Pericardium fibroblast (primary cell): ENCODE data around the gene FSTL3. TPM values are rescaled to one million over a fixed set of nuclear protein-coding genes. Genes with fewer than 3 reads are reported as not detected.

Source experiments
- total RNA-seq: library from RNA; depleted of rRNA; stranded (reverse); fragments of >200 nt; gene quantifications from 2 replicates; pipeline ENCODE4 v1.2.3, GENCODE V29; 2015

FSTL3 gene
- 280 and 441 TPM in 2 replicates for total RNA-seq

DNA sequence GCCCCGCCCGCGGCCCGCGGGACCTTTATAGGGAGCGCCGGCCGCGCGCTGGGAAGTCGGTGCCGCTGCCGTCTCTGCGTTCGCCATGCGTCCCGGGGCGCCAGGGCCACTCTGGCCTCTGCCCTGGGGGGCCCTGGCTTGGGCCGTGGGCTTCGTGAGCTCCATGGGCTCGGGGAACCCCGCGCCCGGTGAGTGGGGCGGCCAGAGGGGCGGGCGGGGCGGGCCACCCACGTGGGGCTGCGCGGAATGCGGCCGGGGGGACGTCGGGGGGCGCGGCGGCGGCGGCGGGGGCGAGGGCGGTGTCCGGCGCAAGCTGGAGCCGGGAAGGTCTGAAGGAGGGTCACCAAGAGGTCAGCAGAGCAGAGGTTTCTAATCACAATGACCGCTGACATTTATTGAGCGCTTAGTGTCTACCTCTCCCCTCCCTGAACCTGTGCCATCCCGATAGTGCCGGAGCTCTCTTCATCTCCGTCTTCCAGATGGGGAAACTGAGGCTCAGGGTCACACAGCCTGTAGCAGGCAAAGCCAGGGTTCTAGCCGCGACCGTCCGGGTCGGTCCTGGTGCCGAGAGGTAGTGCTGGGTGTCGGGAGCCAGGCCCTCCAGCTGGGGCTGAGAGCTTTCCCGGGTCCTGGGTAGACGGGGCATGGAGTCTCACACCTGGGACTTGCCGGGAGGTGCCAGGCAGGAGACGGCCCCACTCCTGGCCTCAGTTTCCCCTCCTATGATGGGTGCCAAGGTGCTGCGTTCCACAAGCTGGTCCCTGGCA lies at the start of gene FSTL3:
TSS of gene FSTL3 (plus strand) at position 54 of the 767 bp plus-strand sequence. CDS start at position 86, 32 bp downstream.

DNA sequence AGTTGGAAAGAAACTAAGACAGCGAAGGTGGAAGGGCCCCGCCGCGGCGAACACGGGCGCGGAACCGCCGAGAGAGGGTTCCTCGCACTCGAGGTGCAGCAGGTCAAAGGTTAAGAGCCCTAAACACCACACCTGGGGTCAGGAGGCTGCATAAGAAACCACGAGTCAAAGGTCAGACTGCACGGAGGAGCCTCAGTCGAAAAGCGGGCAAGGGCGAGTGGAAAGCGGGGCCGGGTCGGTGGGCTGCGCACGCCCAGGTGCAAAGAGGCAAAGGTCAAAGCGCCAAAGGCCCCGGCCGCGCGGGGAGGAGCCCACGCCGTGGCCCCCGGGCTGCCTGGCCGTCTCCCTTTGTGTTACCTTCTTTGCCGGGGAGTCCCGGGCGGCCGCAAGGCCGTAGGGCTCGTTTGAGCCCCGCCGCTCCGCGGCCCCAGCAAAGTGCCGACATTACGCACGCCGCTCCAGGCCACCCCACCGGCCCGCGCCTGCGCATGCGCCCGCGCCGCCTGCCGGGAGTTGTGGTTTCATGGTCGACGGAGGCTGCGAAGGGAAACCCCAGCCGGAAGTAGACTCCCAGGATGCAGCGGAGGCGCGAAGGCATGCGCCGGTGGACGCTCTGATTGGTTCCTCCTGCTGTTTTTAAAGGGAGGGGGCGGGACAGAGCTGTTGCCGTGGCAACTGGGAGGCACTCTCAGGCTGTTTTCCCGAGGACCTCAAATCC lies 43.0 kb upstream of the FSTL3 start, which contains the start of gene POLRMT:
TSS of gene POLRMT (minus strand) at position 470 of the 718 bp plus-strand sequence. CDS start at position 445, 25 bp downstream.

DNA sequence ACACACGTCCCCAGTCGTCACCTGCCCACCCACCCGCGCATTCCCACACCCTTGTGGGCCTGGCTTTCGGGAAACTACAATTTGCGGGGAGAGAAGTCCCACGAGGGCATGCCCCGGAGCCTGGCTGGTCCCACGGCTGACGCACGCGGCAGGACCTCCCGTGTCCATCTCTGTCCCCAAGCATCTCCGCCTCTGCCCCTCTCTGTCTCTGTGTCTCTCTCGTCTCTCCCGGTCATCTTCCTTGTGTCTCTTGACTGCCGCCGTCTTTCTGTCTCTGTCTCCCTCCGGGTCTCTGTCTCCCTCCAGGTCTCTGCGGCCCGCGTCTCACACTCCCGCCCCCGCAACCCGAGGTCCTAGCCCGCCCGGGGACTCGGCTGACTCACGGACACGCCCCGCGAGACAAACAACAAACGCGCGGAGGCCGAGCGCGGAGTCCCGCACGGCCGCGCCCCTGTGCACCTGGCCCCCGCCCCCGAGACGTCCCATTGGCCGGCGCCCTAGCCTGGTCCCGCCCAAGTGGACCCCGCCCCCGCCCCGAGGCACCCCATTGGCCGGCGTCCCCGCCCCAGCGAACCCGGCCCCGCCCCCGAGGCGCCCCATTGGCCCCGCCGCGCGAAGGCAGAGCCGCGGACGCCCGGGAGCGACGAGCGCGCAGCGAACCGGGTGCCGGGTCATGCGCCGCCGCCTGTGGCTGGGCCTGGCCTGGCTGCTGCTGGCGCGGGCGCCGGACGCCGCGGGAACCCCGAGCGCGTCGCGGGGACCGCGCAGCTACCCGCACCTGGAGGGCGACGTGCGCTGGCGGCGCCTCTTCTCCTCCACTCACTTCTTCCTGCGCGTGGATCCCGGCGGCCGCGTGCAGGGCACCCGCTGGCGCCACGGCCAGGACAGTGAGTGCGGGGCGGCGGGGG lies 36.7 kb upstream of the FSTL3 start, which contains the start of gene FGF22:
TSS of gene FGF22 (plus strand) at position 627 of the 908 bp plus-strand sequence. CDS start at position 674, 47 bp downstream.

DNA sequence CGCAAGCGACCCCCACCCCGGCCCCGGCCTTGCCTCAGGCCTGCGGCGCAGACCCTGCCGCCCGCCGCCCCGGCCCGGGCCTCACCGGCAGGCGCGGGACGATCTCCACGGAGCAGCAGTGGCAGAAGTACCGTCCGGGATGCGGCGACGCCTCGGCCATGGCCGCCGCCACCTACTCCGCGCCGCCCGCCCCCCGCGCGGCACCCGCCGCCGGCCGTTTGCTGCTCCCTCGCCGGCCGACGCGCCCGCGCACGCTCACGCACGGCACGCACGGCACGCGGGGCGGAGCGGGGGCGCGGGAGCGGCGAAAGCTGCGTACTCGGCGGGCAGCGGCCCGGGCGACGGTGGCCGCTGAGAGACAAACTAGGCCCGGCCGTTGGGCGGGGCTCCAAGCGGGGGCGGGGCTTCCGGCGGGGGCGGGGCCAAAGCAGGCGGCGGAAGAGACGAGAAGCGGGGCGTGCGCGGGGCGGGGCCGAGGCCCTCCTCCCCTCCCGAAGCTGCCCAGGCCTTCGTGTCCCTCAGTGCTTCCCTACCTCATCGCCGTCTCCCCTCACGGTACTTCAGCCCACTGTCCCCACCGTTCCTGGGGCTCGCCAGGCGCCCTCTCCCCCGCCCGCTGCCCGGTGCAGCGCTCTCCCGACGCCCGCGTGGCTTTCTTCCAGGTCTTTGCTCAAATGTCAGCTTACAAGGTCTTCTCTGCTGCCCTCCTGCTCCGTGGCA lies 13.1 kb upstream of the FSTL3 start, which contains the start of gene RNF126:
TSS of gene RNF126 (minus strand) at position 253 of the 720 bp plus-strand sequence. CDS start at position 160, 93 bp downstream.

DNA sequence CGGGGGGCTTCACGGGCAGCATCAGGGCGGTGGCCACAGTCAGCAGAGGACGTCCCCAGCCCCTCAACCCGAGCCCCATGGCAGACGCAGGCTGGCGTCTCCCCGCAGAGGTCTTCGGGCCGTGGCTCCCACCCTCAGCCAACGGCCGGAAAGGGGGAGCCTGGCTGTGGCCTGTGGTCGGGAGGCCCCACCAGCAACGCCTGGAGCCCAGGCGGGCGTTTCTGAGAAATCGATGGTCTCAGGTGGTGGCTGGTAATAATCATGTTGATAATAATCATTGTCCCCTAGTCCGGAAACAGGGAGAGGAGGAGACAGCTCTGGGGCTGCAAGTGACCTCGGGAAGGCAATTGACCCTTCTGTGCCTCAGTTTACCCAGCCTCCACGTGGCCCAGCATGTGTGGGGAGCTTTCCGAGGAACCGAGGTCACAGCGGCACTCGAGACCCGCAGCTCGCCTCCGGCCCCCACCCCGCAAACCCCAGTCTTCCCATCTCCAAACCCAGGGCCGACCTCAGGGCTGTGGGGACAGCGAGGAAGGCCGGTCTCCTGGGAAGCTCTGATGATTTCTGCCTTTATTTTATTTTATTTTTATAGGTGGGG lies 19.3 kb downstream of the FSTL3 start, which contains the start of gene PRSS57:
TSS of gene PRSS57 (minus strand) at position 101 of the 598 bp plus-strand sequence. CDS start at position 79, 22 bp downstream.

DNA sequence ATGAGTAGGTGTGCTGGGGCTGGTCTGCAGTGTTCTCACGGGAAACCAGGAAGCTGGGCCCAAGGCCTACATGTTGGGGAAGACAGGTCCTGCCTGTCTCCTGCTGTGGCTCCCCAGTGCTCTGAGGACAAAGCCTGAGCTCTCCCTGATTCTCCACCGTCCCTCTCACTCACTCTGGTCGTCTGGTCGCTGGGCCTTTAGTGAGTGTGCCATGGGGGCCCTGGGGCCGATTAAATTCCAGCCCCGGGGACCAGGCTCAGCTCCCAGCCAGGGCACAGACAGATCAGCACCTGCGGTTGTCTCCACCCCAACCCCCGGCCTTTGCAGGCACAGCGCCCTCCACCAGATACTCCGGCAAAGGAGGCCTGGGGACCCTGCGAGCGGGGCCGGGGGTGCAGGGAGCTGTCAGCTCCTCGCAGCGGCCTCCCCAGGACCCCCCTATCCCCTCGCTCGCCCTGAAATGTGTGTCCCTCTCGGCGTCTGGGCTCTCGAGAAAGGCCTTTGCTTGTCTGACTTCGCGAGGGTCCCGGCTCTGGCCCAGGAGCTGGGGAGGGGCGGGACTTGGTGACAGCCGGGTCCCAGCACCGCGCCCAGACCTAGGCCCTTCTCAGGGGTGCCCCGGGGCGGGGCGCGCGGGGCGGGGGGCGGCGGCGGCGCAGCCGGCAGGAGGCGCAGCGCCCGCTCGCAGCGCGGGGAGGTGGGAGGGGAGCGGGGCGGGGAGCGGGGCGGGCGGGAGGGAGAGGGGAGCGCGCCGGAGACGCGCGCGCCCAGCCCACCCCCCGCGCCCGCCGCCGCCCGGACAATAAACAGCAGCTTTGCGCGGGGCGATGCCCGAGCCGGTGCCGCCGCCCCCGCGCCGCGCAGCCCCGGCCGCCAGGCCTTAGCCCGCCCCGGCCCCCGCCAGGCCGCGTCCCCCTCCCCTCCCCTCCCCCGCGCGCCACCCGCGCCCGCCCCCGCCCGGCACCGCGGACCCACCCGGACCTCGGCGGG lies 32.3 kb downstream of the FSTL3 start, which contains the start of gene PALM:
TSS of gene PALM (plus strand) at position 782 of the 990 bp plus-strand sequence. CDS start 212 bp downstream, outside the sequence.

Other genes with a start within 250 kb of the FSTL3 start
- 5.5 and 11.6 TPM in 2 replicates for gene SHC2, start 215.4 kb upstream of the FSTL3 start, total RNA-seq
- not detected in 2 replicates for gene MADCAM1, start 179.9 kb upstream of the FSTL3 start, total RNA-seq
- gene TPGS1, start 168.9 kb upstream of the FSTL3 start, total RNA-seq = 93.8 and 99.7 TPM in 2 replicates
- 109 and 112 TPM in 2 replicates for gene CDC34, start 144.6 kb upstream of the FSTL3 start, total RNA-seq
- 0.23 TPM in 1 of 2 replicates, not detected in the other for gene GZMM, start 132.3 kb upstream of the FSTL3 start, total RNA-seq
- gene BSG, start 103.8 kb upstream of the FSTL3 start, total RNA-seq = 809 and 860 TPM in 2 replicates
- 3.9 and 4.6 TPM in 2 replicates for gene HCN2, start 86.5 kb upstream of the FSTL3 start, total RNA-seq
- gene POLRMT, start 42.9 kb upstream of the FSTL3 start, total RNA-seq = 18.2 and 21.0 TPM in 2 replicates
- gene FGF22, start 36.5 kb upstream of the FSTL3 start, total RNA-seq = 0.26 TPM in 1 of 2 replicates, not detected in the other
- 45.9 and 58.9 TPM in 2 replicates for gene RNF126, start 13.2 kb upstream of the FSTL3 start, total RNA-seq
- gene PRSS57, start 19.1 kb downstream of the FSTL3 start, total RNA-seq = not detected in 2 replicates
- 140 and 141 TPM in 2 replicates for gene PALM, start 32.5 kb downstream of the FSTL3 start, total RNA-seq
- gene MISP, start 74.7 kb downstream of the FSTL3 start, total RNA-seq = not detected in 2 replicates
- gene PTBP1, start 121.1 kb downstream of the FSTL3 start, total RNA-seq = 130 and 227 TPM in 2 replicates
- gene PLPPR3, start 145.6 kb downstream of the FSTL3 start, total RNA-seq = 0.09 and 1.6 TPM in 2 replicates
- gene AZU1, start 151.4 kb downstream of the FSTL3 start, total RNA-seq = not detected in 2 replicates
- 2.0 TPM in 1 of 2 replicates, not detected in the other for gene PRTN3, start 164.6 kb downstream of the FSTL3 start, total RNA-seq
- 3.4 and 8.4 TPM in 2 replicates for gene ELANE, start 175.9 kb downstream of the FSTL3 start, total RNA-seq
- 190 and 206 TPM in 2 replicates for gene CFD, start 183.3 kb downstream of the FSTL3 start, total RNA-seq
- 42.2 and 44.2 TPM in 2 replicates for gene MED16, start 216.8 kb downstream of the FSTL3 start, total RNA-seq
- not detected in 2 replicates for gene RNU6-9, start 217.1 kb downstream of the FSTL3 start, total RNA-seq
- gene R3HDM4, start 236.8 kb downstream of the FSTL3 start, total RNA-seq = 41.7 and 52.9 TPM in 2 replicates
- not detected in 2 replicates for gene KISS1R, start 240.9 kb downstream of the FSTL3 start, total RNA-seq
- gene ARID3A, start 249.6 kb downstream of the FSTL3 start, total RNA-seq = 4.1 and 7.2 TPM in 2 replicates